GM18870 (cell line): ENCODE data around the gene KRTAP12-3.
"Not testable (repeated sequence)": the region's sequence is repeated elsewhere in the genome, so short reads cannot be mapped to it uniquely, and the experiment has no call there.

ENCODE experiments used
- ATAC-seq: cut with Tn5 transposase; IDR thresholded peaks from one replicate; pipeline ENCODE4 v1.9.1; 2021; ENCODE audit warnings: moderate library complexity; ENCODE audit not compliant: unreplicated experiment

Gene KRTAP12-3

GRCh38 chr21:44657635-44658540, at the start of gene KRTAP12-3:
Gene KRTAP12-3, plus strand, starts transcription at chr21:44657932. Its CDS starts 48 bp downstream, at chr21:44657980.
- ATAC-seq: no peak

- no peak for ATAC-seq
Measured at GRCh38 chr21:44609193-44609592, 48.5 kb upstream of the KRTAP12-3 start.

GRCh38 chr21:44610157-44610843, 47.4 kb upstream of the KRTAP12-3 start:
- not testable (repeated sequence) for ATAC-seq

GRCh38 chr21:44611551-44611950, 46.2 kb upstream of the KRTAP12-3 start:
- no peak for ATAC-seq

- ATAC-seq: no peak
Measured at GRCh38 chr21:44612029-44612486, 45.7 kb upstream of the KRTAP12-3 start, which contains the start of gene KRTAP10-8. Gene KRTAP10-8, plus strand, starts transcription at chr21:44612079. Its CDS starts 22 bp downstream, at chr21:44612101.

- no peak for ATAC-seq
Measured at GRCh38 chr21:44612669-44613229, 45.0 kb upstream of the KRTAP12-3 start.

GRCh38 chr21:44613386-44614155, 44.2 kb upstream of the KRTAP12-3 start:
- no peak for ATAC-seq

GRCh38 chr21:44614161-44614631, 43.5 kb upstream of the KRTAP12-3 start:
- ATAC-seq: no peak

GRCh38 chr21:44614961-44615391, 42.8 kb upstream of the KRTAP12-3 start:
- no peak for ATAC-seq

GRCh38 chr21:44615466-44615865, 42.3 kb upstream of the KRTAP12-3 start:
- no peak for ATAC-seq

- ATAC-seq: no peak
Measured at GRCh38 chr21:44615911-44616590, 41.7 kb upstream of the KRTAP12-3 start.

- no peak for ATAC-seq
Measured at GRCh38 chr21:44616591-44616926, 41.2 kb upstream of the KRTAP12-3 start.

GRCh38 chr21:44617071-44617501, 40.6 kb upstream of the KRTAP12-3 start:
- ATAC-seq: no peak

GRCh38 chr21:44618504-44618903, 39.2 kb upstream of the KRTAP12-3 start:
- ATAC-seq: no peak

- ATAC-seq: no peak
Measured at GRCh38 chr21:44618909-44619308, 38.8 kb upstream of the KRTAP12-3 start.

- ATAC-seq: no peak
Measured at GRCh38 chr21:44619886-44620285, 37.8 kb upstream of the KRTAP12-3 start.

- ATAC-seq: no peak
Measured at GRCh38 chr21:44623575-44623974, 34.2 kb upstream of the KRTAP12-3 start.

GRCh38 chr21:44625756-44626155, 32.0 kb upstream of the KRTAP12-3 start:
- ATAC-seq: no peak

GRCh38 chr21:44626262-44626661, 31.5 kb upstream of the KRTAP12-3 start:
- ATAC-seq: no peak

GRCh38 chr21:44626673-44627143, 31.0 kb upstream of the KRTAP12-3 start, which contains the start of gene KRTAP10-9:
Gene KRTAP10-9, plus strand, starts transcription at chr21:44627093. Its CDS starts 79 bp downstream, at chr21:44627172.
- no peak for ATAC-seq
